MM.1S (cell line): Measurements from ENCODE around the gene SPOCK2.

Experiments
- DNase-seq: peaks from one replicate; pipeline ENCODE4 v3.0.0-alpha.2; 2015
- H2AFZ ChIP-seq: fragments of 300-600 bp; sonication (generic); 2 replicates; pipeline ENCODE4 v1.6.0; 2016; ENCODE audit warnings: antibody characterized with exemption, low read length
- H3F3A ChIP-seq: fragments of 300-600 bp; sonication (generic); 2 replicates; pipeline ENCODE4 v1.6.1; 2016; ENCODE audit warnings: mild to moderate bottlenecking, antibody characterized with exemption, low read length, moderate library complexity, mixed read lengths; ENCODE audit not compliant: insufficient read depth
- H3K27ac ChIP-seq: fragments of 300-600 bp; sonication (generic); 2 replicates; pipeline ENCODE4 v1.5.1; 2016; ENCODE audit warnings: mild to moderate bottlenecking, low read length
- H3K27me3 ChIP-seq: fragments of 300-600 bp; sonication (generic); replicated peaks from 2 replicates; pipeline ENCODE4 v1.6.0; 2016; ENCODE audit warnings: low read length; ENCODE audit not compliant: insufficient read depth
- H3K36me3 ChIP-seq: fragments of 300-600 bp; sonication (generic); replicated peaks from 2 replicates; pipeline ENCODE4 v1.6.1; 2016; ENCODE audit warnings: mild to moderate bottlenecking, low read length, mixed read lengths; ENCODE audit not compliant: insufficient read depth
- H3K4me1 ChIP-seq: fragments of 300-600 bp; sonication (generic); 2 replicates; pipeline ENCODE4 v1.6.1; 2016; ENCODE audit warnings: low read length, mixed read lengths
- H3K4me2 ChIP-seq: fragments of 300-600 bp; sonication (generic); 2 replicates; pipeline ENCODE4 v1.6.0; 2016; ENCODE audit warnings: low read depth, low read length
- H3K4me3 ChIP-seq: fragments of 300-600 bp; sonication (generic); 2 replicates; pipeline ENCODE4 v1.5.1; 2016; ENCODE audit warnings: low read length, mixed read lengths
- H3K79me2 ChIP-seq: fragments of 300-600 bp; sonication (generic); 2 replicates; pipeline ENCODE4 v1.6.1; 2016; ENCODE audit warnings: mixed run types, low read length, mixed read lengths
- H3K9ac ChIP-seq: fragments of 300-600 bp; sonication (generic); 2 replicates; pipeline ENCODE4 v1.6.1; 2016; ENCODE audit warnings: low read length, mixed read lengths
- H3K9me2 ChIP-seq: fragments of 300-600 bp; sonication (generic); replicated peaks from 2 replicates; pipeline ENCODE4 v1.6.1; 2016; ENCODE audit warnings: mild to moderate bottlenecking, low read length, mixed read lengths; ENCODE audit not compliant: insufficient read depth
- H3K9me3 ChIP-seq: fragments of 300-600 bp; sonication (generic); replicated peaks from 2 replicates; pipeline ENCODE4 v1.6.1; 2016; ENCODE audit warnings: mild to moderate bottlenecking, low read length, mixed read lengths; ENCODE audit not compliant: insufficient read depth
- H4K20me1 ChIP-seq: fragments of 300-600 bp; sonication (generic); 2 replicates; pipeline ENCODE4 v1.6.1; 2016; ENCODE audit warnings: mild to moderate bottlenecking, low read length, moderate library complexity, mixed read lengths; ENCODE audit not compliant: insufficient read depth
- EZH2 ChIP-seq: fragments of 300-600 bp; sonication (generic); optimal IDR thresholded peaks from 2 replicates; pipeline ENCODE3; 2017; ENCODE audit warnings: low read depth, mild to moderate bottlenecking, antibody characterized with exemption, low read length, mixed read lengths
- EZH2phosphoT487 ChIP-seq: fragments of 300-600 bp; sonication (generic); IDR thresholded peaks from 2 replicates; pipeline ENCODE4 v1.6.1; 2018; ENCODE audit warnings: antibody characterized with exemption, low read length
- TF ChIP-seq, protein P1 (sequence below): fragments of 300-600 bp; sonication (generic); IDR thresholded peaks from 2 replicates; pipeline ENCODE4 v1.5.1; 2016; ENCODE audit warnings: antibody characterized with exemption, low read length, mixed read lengths

The SPOCK2 gene

DNA sequence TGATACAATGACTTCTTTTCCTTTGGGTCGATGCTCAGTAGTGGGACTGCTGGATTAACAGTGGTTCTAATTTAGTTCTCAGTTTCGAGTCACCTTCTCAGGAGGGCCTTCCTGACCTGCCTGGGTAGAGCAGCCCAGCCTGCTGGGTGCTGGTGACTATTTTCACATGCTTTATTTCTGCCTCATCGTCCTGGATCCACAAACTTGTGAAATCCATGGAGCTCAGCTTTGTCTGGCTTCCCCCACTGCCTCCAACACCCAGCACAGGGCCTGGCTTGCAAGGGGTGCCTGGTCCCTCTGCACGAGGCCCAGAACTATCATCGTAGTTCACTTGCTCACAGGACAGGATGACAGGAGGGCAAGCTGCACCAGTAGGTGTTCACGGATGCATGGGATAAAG is 46.9 kb downstream of the SPOCK2 start:
- H3K27ac ChIP-seq, result no peak overlapping the region
- no peaks in the 10 kb centered on the region for H3K79me2 ChIP-seq
- no peaks in the 10 kb centered on the region for H3K4me1 ChIP-seq
- H3F3A ChIP-seq, result no peaks in the 10 kb centered on the region
- no peak overlapping the region for H3K4me3 ChIP-seq
- H3K27me3 ChIP-seq, result no peaks in the 10 kb centered on the region; the same call in 1 of the 2 replicates
- H3K4me2 ChIP-seq, result no peak overlapping the region
- H3K9me3 ChIP-seq, result no peaks in the 10 kb centered on the region
- H2AFZ ChIP-seq, result 0 out of 2 replicates have a peak overlapping the region, but pooled peaks have one; percentile 35
- TF ChIP-seq EZH2phosphoT487, result no peak
- TF ChIP-seq EZH2, result no peak
- TF ChIP-seq, protein P1, sequence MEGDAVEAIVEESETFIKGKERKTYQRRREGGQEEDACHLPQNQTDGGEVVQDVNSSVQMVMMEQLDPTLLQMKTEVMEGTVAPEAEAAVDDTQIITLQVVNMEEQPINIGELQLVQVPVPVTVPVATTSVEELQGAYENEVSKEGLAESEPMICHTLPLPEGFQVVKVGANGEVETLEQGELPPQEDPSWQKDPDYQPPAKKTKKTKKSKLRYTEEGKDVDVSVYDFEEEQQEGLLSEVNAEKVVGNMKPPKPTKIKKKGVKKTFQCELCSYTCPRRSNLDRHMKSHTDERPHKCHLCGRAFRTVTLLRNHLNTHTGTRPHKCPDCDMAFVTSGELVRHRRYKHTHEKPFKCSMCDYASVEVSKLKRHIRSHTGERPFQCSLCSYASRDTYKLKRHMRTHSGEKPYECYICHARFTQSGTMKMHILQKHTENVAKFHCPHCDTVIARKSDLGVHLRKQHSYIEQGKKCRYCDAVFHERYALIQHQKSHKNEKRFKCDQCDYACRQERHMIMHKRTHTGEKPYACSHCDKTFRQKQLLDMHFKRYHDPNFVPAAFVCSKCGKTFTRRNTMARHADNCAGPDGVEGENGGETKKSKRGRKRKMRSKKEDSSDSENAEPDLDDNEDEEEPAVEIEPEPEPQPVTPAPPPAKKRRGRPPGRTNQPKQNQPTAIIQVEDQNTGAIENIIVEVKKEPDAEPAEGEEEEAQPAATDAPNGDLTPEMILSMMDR, result no peak
- no peaks in the 10 kb centered on the region for H4K20me1 ChIP-seq
- no peaks in the 10 kb centered on the region for H3K36me3 ChIP-seq
- H3K9ac ChIP-seq, result no peak overlapping the region
- no peak for DNase-seq
- H3K9me2 ChIP-seq, result no peaks in the 10 kb centered on the region

GRCh38 chr10:72039377-72039776 is 49.0 kb downstream of the SPOCK2 start:
- Histone ChIP-seq H3K4me3 (no peak overlapping the region), H4K20me1 (no peaks in the 10 kb centered on the region), H3K36me3 (no peaks in the 10 kb centered on the region), H3F3A (no peaks in the 10 kb centered on the region), H3K9me2 (no peaks in the 10 kb centered on the region), H3K79me2 (no peaks in the 10 kb centered on the region), H3K9me3 (no peaks in the 10 kb centered on the region), H3K4me1 (no peaks in the 10 kb centered on the region), H3K4me2 (no peak overlapping the region), H3K27ac (no peak overlapping the region), H2AFZ (no peak overlapping the region), H3K27me3 (no peaks in the 10 kb centered on the region; the same call in 1 of the 2 replicates), H3K9ac (no peak overlapping the region)
- DNase-seq, result no peak
- TF ChIP-seq EZH2phosphoT487, result no peak
- TF ChIP-seq EZH2, result no peak
- TF ChIP-seq, protein P1, result no peak

GRCh38 chr10:72038458-72039001 is 49.8 kb downstream of the SPOCK2 start:
- no peak overlapping the region for H3K4me2 ChIP-seq
- H3K27ac ChIP-seq, result no peak overlapping the region

More at GRCh38 chr10:72038458-72039001, 49.8 kb downstream of the SPOCK2 start:
- Histone ChIP-seq H3K9me3 (no peaks in the 10 kb centered on the region), H4K20me1 (no peaks in the 10 kb centered on the region), H3K79me2 (no peaks in the 10 kb centered on the region), H3K36me3 (no peaks in the 10 kb centered on the region), H3K27me3 (no peaks in the 10 kb centered on the region; the same call in 1 of the 2 replicates), H3K9ac (no peak overlapping the region), H3K4me1 (no peaks in the 10 kb centered on the region), H3K4me3 (no peak overlapping the region), H2AFZ (no peak overlapping the region), H3K9me2 (no peaks in the 10 kb centered on the region), H3F3A (no peaks in the 10 kb centered on the region)
- no peak for TF ChIP-seq EZH2phosphoT487
- TF ChIP-seq, protein P1, result no peak
- no peak for TF ChIP-seq EZH2
- DNase-seq, result no peak
